HG02588 (cell line): Measurements from ENCODE around the gene ZNF532.
"Not testable (repeated sequence)": the region's sequence is repeated elsewhere in the genome, so short reads cannot be mapped to it uniquely, and the experiment has no call there.

Source experiments
- ATAC-seq: cut with Tn5 transposase; IDR thresholded peaks from one replicate; pipeline ENCODE4 v1.9.1; 2021; ENCODE audit warnings: mild to moderate bottlenecking, moderate library complexity; ENCODE audit not compliant: unreplicated experiment

The ZNF532 gene

DNA sequence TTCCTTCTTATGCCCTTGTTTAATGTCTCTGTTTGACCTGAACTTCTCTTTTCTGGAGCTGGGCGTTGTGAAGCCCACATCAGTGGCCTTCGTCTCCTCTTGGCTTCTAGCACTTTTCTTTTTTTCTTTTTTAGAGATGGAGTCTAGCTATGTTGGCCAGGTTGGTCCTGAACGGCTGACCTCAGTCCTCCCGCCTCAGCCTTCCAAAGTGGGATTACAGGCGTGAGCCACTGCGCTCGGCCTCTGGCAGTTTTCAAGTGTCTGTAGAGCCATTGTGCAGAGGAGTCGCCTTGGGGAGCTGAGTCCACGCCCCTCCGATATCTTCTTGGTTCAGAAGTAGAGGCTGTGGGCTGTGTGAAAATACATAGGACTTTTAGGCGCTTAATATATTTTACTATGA, 36.5 kb downstream of the ZNF532 start:
- no peak for ATAC-seq

DNA sequence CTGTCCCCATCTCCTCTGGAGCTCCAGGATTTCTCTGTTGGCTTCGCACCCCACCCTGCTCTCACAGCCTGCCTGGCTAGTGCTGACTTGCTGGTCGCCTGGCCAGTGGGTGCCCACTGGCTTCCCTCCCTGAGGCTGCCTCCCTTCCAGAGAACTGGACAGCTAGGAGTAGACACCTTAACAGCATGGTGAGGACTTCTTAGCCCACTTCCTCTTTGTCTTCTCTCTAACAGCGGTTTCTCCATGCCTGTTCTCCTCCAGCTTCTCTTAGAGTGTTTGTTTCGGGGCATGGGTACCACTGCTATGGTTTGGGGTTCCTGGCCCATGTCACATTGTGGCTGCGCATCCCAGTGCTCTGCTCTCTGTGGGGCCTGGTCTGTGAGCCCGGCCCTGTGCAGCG, 37.1 kb downstream of the ZNF532 start:
- ATAC-seq, result no peak

GRCh38 chr18:58902961-58903360, 38.3 kb downstream of the ZNF532 start:
- ATAC-seq, result no peak

DNA sequence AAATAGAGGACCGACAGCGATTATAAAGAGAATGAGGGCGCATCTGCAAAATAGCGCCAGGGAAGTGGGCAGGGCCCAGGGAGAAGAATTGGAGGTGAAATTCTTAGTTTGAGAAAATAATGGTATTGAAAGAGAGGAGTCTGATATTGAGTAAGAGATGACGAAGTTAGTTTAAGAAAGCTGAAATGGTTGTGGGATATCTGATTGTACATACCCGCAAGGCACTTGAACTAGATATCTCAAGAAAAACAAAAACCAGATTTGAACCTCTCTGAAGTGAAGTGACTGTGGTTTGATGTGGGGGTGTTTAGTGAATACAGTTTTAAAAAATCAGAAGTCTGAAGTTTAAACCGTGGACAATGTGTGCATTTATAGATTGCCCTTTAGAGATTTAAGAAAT, 38.9 kb downstream of the ZNF532 start:
- ATAC-seq, result no peak

GRCh38 chr18:58905777-58906428, 41.2 kb downstream of the ZNF532 start:
- ATAC-seq, result no peak

DNA sequence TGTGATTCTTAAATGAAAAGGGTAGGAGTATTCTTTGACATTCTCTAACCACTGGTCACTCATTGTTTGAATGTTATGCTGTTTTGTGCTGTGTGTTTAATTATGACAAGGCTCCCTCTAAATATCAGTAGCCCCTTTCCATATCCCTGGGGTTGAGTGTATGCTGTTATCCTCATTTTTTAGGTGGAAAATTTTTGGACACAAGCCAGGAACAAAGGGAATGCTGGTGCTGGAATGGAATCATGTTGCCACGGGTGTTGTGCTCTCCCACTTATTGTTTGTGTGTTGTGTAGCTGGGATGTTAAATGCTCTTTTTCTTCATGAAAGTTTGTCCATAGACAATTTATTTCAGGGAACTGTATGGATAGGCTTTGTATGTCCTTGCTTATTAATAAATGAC, 43.3 kb downstream of the ZNF532 start:
- ATAC-seq, result no peak

GRCh38 chr18:58909521-58909920, 44.8 kb downstream of the ZNF532 start:
- no peak for ATAC-seq

GRCh38 chr18:58911241-58911640, 46.6 kb downstream of the ZNF532 start:
- ATAC-seq, result no peak

GRCh38 chr18:58911766-58912165, 47.1 kb downstream of the ZNF532 start:
- no peak for ATAC-seq

- no peak for ATAC-seq
Observed at GRCh38 chr18:58915006-58915799, 50.5 kb downstream of the ZNF532 start.

GRCh38 chr18:58915995-58916394, 51.3 kb downstream of the ZNF532 start:
- ATAC-seq, result no peak

DNA sequence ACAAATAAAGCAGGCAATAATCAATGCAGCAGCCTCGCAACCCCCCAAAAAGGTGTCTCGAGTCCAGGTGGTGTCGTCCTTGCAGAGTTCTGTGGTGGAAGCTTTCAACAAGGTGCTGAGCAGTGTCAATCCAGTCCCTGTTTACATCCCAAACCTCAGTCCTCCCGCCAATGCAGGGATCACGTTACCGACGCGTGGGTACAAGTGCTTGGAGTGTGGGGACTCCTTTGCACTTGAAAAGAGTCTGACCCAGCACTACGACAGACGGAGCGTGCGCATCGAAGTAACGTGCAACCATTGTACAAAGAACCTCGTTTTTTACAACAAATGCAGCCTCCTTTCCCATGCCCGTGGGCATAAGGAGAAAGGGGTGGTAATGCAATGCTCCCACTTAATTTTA, 55.3 kb downstream of the ZNF532 start:
- ATAC-seq, result not testable (repeated sequence)

- no peak for ATAC-seq
Observed at GRCh38 chr18:58922995-58923394, 58.3 kb downstream of the ZNF532 start.

- no peak for ATAC-seq
Observed at GRCh38 chr18:58924473-58924872, 59.8 kb downstream of the ZNF532 start.

- no peak for ATAC-seq
Observed at GRCh38 chr18:58927659-58928058, 63.0 kb downstream of the ZNF532 start.

GRCh38 chr18:58928386-58928785, 63.7 kb downstream of the ZNF532 start:
- no peak for ATAC-seq

- ATAC-seq, result no peak
Observed at GRCh38 chr18:58929206-58929605, 64.5 kb downstream of the ZNF532 start.

- no peak for ATAC-seq
Observed at GRCh38 chr18:58934356-58934755, 69.7 kb downstream of the ZNF532 start.

GRCh38 chr18:58934933-58935577, 70.4 kb downstream of the ZNF532 start:
- no peak for ATAC-seq

DNA sequence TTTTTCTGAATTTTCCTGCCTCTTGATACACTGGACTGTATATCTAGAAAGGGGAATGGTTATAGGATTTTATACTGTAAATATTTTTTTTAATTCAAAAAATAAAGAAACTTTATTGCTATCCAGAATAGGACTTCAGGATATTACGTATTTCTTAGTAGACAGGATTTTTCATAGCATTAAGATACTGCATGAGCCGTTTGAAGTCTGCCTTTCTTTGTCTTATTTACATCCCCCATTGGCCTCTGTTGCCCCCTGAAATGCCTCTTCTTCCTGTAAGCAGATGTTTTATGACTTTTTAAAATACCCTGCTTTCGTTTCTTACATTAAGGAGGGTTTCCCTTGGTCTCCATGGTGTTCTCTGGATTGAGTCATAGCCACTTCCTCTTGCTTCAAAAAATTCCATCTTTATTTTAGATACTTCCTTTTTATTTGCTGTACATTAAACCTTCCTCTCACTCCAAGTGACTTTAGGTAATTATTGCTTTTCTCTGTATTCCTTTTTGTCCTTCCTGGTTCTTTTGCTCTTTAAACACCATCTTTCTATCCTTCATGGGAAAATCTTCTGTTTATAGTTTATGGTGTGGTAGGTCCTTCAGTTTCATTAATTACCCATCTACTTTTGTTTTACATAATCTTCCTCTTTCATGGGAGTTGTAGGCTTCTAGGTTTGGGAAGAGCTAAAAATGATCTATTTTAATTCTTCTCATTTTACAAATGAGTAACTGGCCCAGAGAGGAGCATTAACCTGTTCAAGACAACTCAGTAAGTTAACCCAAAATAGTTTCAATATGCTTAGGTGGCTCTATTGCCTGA, 72.6 kb downstream of the ZNF532 start:
- no peak for ATAC-seq

GRCh38 chr18:58937887-58938267, 73.2 kb downstream of the ZNF532 start:
- ATAC-seq, result no peak
